NCI-H526 treated with DMSO at 0.1 percent for 48 hours (cell line): ENCODE results near the gene SPC25.
A peak's percentile ranks its signal among the peaks of the same experiment; 100 is the strongest.
"Not testable (repeated sequence)": the region's sequence is repeated elsewhere in the genome, so short reads cannot be mapped to it uniquely, and the experiment has no call there.

Experiments used
- DNase-seq: peaks from one replicate; lab custom pipeline; 2025; lab: John Stamatoyannopoulos, UW

SPC25 gene

GRCh38 chr2:168901003-168901402 is 10.8 kb upstream of the SPC25 start, which contains the start of gene G6PC2:
G6PC2 (plus strand) TSS chr2:168901291; CDS start chr2:168901332, 41 bp downstream.
- DNase-seq: no peak

- no peak for DNase-seq
These were observed 7.2 kb upstream of the SPC25 start for GRCh38 chr2:168897449-168897848.

DNA sequence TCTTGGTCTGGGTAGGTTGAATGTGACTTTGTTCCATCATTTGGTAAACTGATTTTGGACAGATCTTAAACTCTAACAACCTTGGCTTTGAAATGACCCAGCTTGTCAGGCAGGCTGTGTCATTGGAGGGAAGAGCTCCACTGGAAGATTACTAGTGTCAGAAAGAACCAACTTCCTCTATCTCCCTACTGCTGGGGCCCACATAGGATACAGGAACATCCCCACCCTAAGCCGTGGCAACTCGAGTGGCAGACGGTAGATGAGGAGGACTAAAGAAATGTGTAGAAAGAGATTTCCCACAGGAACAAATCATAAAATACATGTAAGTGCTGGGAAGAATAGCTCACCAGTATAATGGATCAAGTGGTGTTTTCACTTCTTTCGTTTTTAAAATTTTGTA is 6.6 kb upstream of the SPC25 start:
- no peak for DNase-seq

DNA sequence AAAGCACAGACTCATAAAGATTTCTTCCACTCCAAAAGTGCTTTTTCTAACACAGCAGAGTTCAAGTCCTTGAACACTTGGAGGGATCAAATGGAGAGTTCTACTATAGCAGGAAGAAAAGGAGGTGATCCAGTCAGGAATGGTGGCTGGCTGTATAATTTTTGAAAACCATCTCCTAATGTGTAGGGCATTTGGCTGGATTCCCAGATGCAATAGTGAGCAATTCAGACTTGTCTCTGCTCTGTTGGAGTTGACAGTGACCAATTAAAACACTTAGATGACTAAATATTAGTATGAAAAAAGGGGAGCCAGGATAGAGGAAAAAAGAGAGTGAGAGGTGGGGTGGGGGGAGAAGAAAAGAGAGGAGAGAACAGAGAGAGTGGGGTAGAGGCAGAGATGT is 5.5 kb upstream of the SPC25 start:
- DNase-seq: no peak

DNA sequence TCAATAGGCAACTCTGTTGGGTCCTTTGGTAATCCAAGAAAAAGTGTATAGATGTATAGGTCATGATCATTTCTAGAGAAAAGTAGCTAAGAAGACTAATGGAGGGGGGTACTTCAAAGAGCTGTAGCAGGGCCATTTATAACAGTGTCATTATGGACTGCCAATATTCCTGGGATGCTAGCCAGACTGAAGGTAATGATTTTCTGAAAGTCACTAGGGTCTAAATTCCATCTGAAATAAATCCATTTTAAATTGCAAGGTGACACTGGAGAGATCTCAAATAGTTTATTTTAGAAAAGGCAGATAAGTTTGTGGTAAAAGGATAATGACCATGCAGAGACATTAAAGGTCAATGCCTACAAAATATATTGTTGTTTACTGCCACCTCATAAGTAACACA is 4.5 kb upstream of the SPC25 start:
- DNase-seq: no peak

- no peak for DNase-seq
These were observed 3.9 kb upstream of the SPC25 start for GRCh38 chr2:168894101-168894500.

DNA sequence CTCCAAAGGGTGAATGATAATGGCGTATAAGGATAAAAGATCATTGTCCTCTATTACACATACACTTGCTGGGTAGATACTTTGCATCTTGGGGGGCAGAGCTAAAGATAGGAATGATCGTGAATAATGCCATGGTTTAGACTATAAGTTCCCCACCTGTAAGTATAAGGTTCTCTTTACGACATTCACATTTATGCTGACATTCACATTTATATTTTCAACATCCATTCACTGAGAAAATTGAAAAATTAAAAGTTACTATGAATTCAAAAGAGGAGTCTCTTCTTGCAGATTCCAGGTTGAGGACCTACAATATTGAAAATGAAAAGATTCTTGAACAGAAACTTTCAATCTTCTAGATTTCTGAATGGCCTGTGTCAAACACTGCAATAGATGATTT is 2.1 kb upstream of the SPC25 start:
- no peak for DNase-seq

DNA sequence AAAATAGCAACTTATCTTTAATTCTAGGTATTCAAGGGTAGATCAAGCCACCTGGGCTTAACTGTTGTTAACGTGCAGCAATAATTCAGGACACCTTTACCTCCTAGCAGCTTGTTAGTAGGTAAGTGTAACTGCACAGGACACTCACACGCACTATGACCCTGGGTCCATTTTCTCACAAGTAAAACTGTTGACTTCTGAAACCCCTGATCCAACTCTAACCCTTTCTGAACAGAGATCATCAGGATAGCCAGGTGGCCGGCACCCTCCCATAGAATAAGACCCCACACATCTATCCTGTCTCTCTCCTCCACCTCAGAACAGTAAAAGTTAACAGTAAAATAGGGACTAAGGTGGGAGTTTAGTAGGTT is 610 bp downstream of the SPC25 start:
- DNase-seq: no peak

DNA sequence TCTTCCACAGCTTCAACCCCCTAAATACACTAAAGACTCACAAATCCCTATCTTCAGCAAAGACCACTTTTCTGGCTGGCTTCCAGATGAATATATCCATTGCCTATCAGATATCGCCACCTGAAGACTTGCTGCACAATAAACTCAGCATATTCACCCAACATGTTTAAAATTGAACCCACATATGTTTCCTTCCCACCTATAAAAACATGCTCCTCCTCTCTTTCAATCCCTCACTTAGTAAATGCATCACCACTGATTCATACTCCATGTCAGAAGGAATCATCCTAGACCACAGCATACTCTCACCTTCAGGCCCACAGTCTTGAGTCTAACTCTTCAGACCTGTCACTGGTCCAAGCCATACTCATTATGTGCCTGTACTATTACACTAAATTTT is 5.3 kb downstream of the SPC25 start:
- no peak for DNase-seq

DNA sequence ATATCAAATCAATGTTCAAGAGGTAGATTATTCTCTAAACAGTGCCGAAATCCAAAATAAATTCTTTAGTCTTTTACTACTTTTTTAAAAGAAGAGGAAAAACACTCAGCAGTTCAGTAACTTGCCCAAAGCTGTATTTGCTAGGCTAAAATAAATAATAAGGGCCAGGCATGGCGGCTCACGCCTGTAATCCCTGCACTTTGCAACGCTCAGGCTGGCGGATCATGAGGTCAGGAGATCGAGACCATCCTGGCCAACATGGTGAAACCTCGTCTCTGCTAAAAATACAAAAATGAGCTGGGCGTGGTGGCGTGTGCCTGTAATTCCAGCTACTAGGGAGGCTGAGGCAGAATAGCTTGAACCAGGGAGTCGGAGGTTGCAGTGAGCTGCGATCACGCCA is 8.1 kb downstream of the SPC25 start:
- not testable (repeated sequence) for DNase-seq

GRCh38 chr2:168874368-168875054 is 15.7 kb downstream of the SPC25 start:
- DNase-seq: no peak

- not testable (repeated sequence) for DNase-seq
These were observed 19.4 kb downstream of the SPC25 start for GRCh38 chr2:168870824-168871223.

DNA sequence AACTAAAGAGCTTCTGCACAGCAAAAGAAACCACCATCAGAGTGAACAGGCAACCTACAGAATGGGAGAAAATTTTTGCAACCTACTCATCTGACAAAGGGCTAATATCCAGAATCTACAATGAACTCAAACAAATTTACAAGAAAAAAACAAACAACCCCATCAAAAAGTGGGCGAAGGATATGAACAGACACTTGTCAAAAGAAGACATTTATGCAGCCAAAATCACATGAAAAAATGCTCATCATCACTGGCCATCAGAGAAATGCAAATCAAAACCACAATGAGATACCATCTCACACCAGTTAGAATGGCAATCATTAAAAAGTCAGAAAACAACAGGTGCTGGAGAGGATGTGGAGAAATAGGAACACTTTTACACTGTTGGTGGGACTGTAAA is 19.9 kb downstream of the SPC25 start:
- not testable (repeated sequence) for DNase-seq

DNA sequence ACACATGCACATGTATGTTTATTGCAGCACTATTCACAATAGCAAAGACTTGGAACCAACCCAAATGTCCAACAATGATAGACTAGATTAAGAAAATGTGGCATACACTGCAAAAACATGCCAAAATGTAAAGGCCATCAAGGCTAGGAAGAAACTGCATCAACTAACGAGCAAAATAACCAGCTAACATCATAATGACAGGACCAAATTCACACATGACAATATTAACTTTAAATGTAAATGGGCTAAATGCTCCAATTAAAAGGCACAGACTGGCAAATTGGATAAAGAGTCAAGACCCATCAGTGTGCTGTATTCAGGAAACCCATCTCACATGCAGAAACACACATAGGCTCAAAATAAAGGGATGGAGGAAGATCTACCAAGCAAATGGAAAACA is 23.1 kb downstream of the SPC25 start:
- DNase-seq: not testable (repeated sequence)

DNA sequence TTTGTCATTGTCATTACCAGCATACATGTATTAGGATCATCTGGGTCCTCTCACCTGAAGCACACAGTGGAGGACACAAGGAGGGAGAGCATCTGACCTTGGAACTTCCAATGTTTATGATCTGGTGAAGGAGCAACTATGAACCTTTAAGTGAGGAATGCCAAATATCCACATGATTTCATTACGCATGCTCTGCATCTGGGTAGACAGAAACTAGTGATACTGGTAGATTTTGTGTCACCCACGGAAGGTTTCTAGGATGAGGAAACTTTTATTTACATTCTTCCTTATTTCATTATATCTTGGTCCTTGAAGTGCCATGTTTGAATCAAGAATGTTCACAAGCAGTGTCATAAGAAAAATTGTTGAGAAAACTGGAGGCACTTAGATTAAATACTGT is 32.1 kb downstream of the SPC25 start:
- DNase-seq: no peak

GRCh38 chr2:168855601-168856000 is 34.6 kb downstream of the SPC25 start:
- DNase-seq: no peak

DNA sequence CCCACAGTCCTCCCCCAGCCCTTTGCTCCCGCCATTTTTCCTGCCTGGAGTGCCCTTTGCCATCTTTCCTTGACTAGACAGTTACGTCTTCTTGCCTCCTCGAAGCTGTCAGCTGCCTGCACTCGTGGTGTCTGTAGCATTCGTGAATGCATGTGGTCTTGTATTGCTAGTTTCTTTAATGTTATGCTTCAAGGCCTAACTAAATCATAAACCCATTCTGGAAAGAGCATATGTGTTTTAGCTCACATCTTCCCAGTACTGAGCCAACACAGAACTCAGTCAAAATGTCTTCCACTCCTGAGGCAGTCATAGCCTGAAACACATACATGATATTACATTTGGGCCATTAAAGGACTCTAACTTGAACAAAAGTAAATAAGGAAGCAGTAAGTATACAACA is 35.6 kb downstream of the SPC25 start:
- no peak for DNase-seq

- DNase-seq: no peak
These were observed 36.8 kb downstream of the SPC25 start for GRCh38 chr2:168853471-168853870.

GRCh38 chr2:168852481-168852880 is 37.7 kb downstream of the SPC25 start:
- no peak for DNase-seq

DNA sequence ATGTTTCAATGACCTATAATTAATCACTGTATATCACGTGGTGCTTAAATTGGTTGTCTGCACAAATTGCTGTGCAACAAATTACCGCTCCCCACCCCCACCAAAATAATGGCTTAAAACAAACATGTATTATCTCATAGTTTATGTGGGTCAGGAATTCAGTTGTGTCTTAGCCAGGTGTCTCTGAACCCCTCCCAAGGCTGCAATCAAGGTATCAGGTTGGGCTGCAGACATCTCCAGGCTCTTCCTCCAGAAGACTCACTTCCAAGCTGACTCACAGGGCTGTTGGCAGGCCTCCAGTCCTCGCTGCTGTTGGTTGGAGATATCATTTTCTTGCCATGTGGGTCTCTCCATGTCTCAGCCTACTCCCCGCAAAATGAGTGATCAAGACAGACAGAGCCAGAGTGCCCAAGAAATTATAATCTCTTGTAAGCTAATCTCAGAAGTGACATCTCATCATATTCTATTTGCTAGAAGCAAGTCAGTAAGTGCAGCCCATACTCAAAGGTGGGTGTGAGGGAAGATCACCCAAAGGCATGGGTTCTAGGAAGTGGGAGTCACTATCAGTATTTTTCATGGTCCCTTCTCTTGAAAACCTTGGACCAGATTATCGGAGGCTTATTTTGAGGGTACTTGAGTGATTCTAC is 38.4 kb downstream of the SPC25 start:
- no peak for DNase-seq

DNA sequence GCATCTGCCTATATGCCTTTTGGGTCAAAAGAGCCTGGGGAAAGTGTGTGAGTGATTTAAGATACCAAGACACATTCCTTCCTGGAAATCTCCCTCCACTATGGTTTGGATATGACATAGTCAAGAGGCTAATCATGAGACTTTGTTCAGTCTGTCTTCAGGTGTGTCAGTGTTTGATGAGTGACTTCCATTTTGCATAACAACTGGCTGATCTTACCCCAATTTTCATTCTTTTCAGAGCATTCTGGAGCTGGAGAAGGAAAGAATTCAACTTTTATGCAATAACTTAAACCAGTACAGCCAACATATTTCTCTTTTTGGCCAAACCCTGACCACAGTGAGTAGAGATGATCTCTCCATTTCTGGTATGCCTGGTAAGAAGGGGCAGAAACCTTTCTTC is 39.4 kb downstream of the SPC25 start:
- DNase-seq: no peak

DNA sequence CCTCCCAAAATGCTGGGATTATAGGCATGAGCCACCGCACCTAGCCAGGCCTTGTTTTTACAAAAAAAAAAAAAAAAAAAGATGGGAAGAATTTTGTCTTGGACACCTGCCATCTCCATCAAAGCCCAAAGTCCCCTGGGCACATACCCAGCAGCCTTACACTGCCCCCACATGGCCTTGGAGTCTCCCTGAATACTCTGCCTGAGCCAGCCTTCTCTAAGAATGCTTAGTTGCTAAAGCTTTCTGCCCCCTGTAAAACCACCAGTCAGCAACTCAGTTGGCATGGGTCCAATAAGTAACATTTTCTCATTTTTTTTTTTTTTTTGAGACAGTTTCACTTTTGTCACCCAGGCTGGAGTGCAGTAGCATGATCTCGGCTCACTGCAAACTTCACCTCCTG is 40.6 kb downstream of the SPC25 start:
- no peak for DNase-seq

DNA sequence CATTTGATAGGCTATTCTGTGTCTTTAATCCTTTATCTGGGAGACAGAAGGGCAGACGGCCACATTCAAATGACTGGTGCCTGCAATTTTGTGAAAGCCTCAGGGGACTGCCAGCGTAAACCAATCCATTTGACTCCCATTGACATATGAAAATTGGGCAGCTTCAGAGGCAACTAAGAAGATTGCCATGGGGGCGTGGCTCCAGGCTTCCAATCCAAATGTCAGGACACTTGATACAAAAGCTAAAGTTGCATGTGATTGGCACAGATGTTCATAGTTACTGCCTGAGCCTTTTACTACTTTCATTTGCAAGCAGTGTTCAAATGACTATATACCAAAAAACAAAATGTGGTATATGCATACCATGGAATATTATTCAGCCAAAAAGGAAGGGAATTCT is 42.0 kb downstream of the SPC25 start:
- DNase-seq: peak; percentile 95

- DNase-seq: no peak
These were observed 47.0 kb downstream of the SPC25 start for GRCh38 chr2:168843253-168843652.
